GM23338 (cell line): ENCODE results near the gene CYBC1. TPM values are rescaled to one million over a fixed set of nuclear protein-coding genes. Genes with fewer than 3 reads are reported as not detected.

Experiments
- ATAC-seq: fragments of 200-7000 bp; cut with Tn5 transposase; 3 replicates; pipeline ENCODE4 v1.9.1; 2020
- DNase-seq: peaks from one replicate; pipeline ENCODE4 v3.0.0-alpha.2; 2015; ENCODE audit warnings: low spot score
- H2AFZ ChIP-seq: fragments of 200-600 bp; sonication (generic); 2 replicates; pipeline ENCODE4 v1.8.0; 2016; ENCODE audit warnings: antibody characterized with exemption, mild to moderate bottlenecking, moderate library complexity
- H3F3A ChIP-seq: fragments of 200-600 bp; sonication (generic); replicated peaks from 2 replicates; pipeline ENCODE4 v1.8.0; 2017; ENCODE audit warnings: antibody characterized with exemption, mixed run types, low read depth
- H3K27ac ChIP-seq: fragments of 200-600 bp; sonication (generic); 2 replicates; pipeline ENCODE4 v1.6.1; 2016; ENCODE audit warnings: low read depth
- H3K27me3 ChIP-seq: fragments of 200-600 bp; sonication (generic); 2 replicates; pipeline ENCODE4 v1.8.0; 2016; ENCODE audit warnings: mild to moderate bottlenecking, mixed run types, moderate library complexity; ENCODE audit not compliant: insufficient read depth
- H3K36me3 ChIP-seq: fragments of 200-600 bp; sonication (generic); 2 replicates; pipeline ENCODE4 v1.8.0; 2016; ENCODE audit warnings: mild to moderate bottlenecking; ENCODE audit not compliant: insufficient read depth
- H3K4me1 ChIP-seq: fragments of 200-600 bp; sonication (generic); 2 replicates; pipeline ENCODE4 v1.8.0; 2016; ENCODE audit warnings: mild to moderate bottlenecking, moderate library complexity; ENCODE audit not compliant: insufficient read depth
- H3K4me2 ChIP-seq: fragments of 200-600 bp; sonication (generic); 2 replicates; pipeline ENCODE4 v1.7.1; 2017; ENCODE audit warnings: mixed run types
- H3K4me3 ChIP-seq: fragments of 200-600 bp; sonication (generic); 2 replicates; pipeline ENCODE4 v1.6.1; 2016; ENCODE audit warnings: mixed run types
- H3K79me2 ChIP-seq: fragments of 200-600 bp; sonication (generic); replicated peaks from 2 replicates; pipeline ENCODE4 v1.8.0; 2017; ENCODE audit warnings: mild to moderate bottlenecking; ENCODE audit not compliant: insufficient read depth
- H3K9me2 ChIP-seq: fragments of 200-600 bp; sonication (generic); 2 replicates; pipeline ENCODE4 v1.8.0; 2017; ENCODE audit not compliant: insufficient read depth
- H4K20me1 ChIP-seq: fragments of 200-600 bp; sonication (generic); replicated peaks from 2 replicates; pipeline ENCODE4 v1.8.0; 2017; ENCODE audit warnings: mild to moderate bottlenecking; ENCODE audit not compliant: insufficient read depth
- H3K27ac Mint-ChIP-seq: 2 replicates; pipeline ENCODE4 v1.8.0; 2020; ENCODE audit warnings: inconsistent platforms, mild to moderate bottlenecking, moderate library complexity, mixed read lengths
- H3K27me3 Mint-ChIP-seq: 3 replicates; pipeline ENCODE4 v1.8.0; 2022; ENCODE audit warnings: low read depth, mild to moderate bottlenecking, moderate library complexity, mixed read lengths, inconsistent platforms; ENCODE audit not compliant: insufficient read depth, poor library complexity
- H3K36me3 Mint-ChIP-seq: 3 replicates; pipeline ENCODE4 v1.8.0; 2021; ENCODE audit warnings: low read depth, mild to moderate bottlenecking, inconsistent platforms, moderate library complexity, mixed read lengths
- H3K4me1 Mint-ChIP-seq: 3 replicates; pipeline ENCODE4 v1.8.0; 2020; ENCODE audit warnings: mild to moderate bottlenecking, inconsistent platforms, mixed read lengths
- H3K4me3 Mint-ChIP-seq: 3 replicates; pipeline ENCODE4 v1.8.0; 2021; ENCODE audit warnings: moderate library complexity, mild to moderate bottlenecking, inconsistent platforms, mixed read lengths
- H3K9me3 Mint-ChIP-seq: 3 replicates; pipeline ENCODE4 v1.8.0; 2020; ENCODE audit warnings: moderate library complexity, mild to moderate bottlenecking, inconsistent platforms, mixed read lengths
- CREB1 ChIP-seq: fragments of 250-450 bp; sonication (Bioruptor Pico); IDR thresholded peaks from 2 replicates; pipeline ENCODE4 v1.5.0; 2020; ENCODE audit warnings: low read depth, mild to moderate bottlenecking, moderate library complexity
- CTCF ChIP-seq, 2 experiments: fragments of 200-600 bp in 1 of 2; sonication (generic) in 1 of 2; conservative IDR thresholded peaks; 2 replicates each; pipeline versions ENCODE4 v1.5.1 to v1.6.1; 2016 to 2017; ENCODE audit warnings: antibody characterized with exemption in 2 of 2, low read depth in 2 of 2, mild to moderate bottlenecking in 2 of 2, moderate library complexity in 1 of 2
- ETS1 ChIP-seq: IDR thresholded peaks from 2 replicates; pipeline ENCODE4 v1.6.1; 2016; ENCODE audit warnings: antibody characterized with exemption
- EZH2 ChIP-seq: fragments of 200-600 bp; sonication (generic); IDR thresholded peaks from one replicate; pipeline ENCODE4 v1.8.0; 2017; ENCODE audit warnings: antibody characterized with exemption, mild to moderate bottlenecking, low read depth; ENCODE audit not compliant: unreplicated experiment
- EZH2phosphoT487 ChIP-seq: fragments of 200-600 bp; sonication (generic); IDR thresholded peaks from one replicate; pipeline ENCODE4 v1.8.1; 2018; ENCODE audit warnings: antibody characterized with exemption; ENCODE audit not compliant: unreplicated experiment
- JUNB ChIP-seq: IDR thresholded peaks from one replicate; pipeline ENCODE4 v1.6.1; 2016; ENCODE audit warnings: antibody characterized with exemption; ENCODE audit not compliant: unreplicated experiment
- NANOG ChIP-seq: IDR thresholded peaks from 2 replicates; pipeline ENCODE4 v1.6.1; 2016; ENCODE audit warnings: antibody characterized with exemption, borderline replicate concordance
- POLR2AphosphoS5 ChIP-seq: IDR thresholded peaks from 2 replicates; pipeline ENCODE4 v1.6.1; 2016; ENCODE audit warnings: antibody characterized with exemption, low read depth
- REST ChIP-seq: IDR thresholded peaks from one replicate; pipeline ENCODE4 v1.6.1; 2018; ENCODE audit warnings: antibody characterized with exemption; ENCODE audit not compliant: unreplicated experiment
- STAT1 ChIP-seq: IDR thresholded peaks from one replicate; pipeline ENCODE4 v1.6.1; 2016; ENCODE audit warnings: antibody characterized with exemption; ENCODE audit not compliant: unreplicated experiment
- ZNF114 ChIP-seq: fragments of 250-450 bp; sonication (Bioruptor Pico); IDR thresholded peaks from 2 replicates; pipeline ENCODE4 v1.5.0; 2020; ENCODE audit warnings: mild to moderate bottlenecking, moderate library complexity
- ZNF331 ChIP-seq: fragments of 250-450 bp; sonication (Bioruptor Pico); IDR thresholded peaks from 2 replicates; pipeline ENCODE4 v1.5.0; 2020; ENCODE audit warnings: low read depth, mild to moderate bottlenecking, moderate library complexity
- ZNF462 ChIP-seq: fragments of 250-450 bp; sonication (Bioruptor Pico); IDR thresholded peaks from 2 replicates; pipeline ENCODE4 v1.5.0; 2020; ENCODE audit warnings: mild to moderate bottlenecking, moderate library complexity
- polyA plus RNA-seq: library from polyadenylated mRNA; unstranded; fragments of >200 nt; fragmentation: Nextera tagmentation; extraction: Ambion mirVana; gene quantifications from 2 replicates; pipeline ENCODE4 v1.2.1, GENCODE V29; 2016
- total RNA-seq: library from RNA; depleted of rRNA; stranded (reverse); fragments of >200 nt; shearing (Covaris generic); gene quantifications from 2 replicates; pipeline ENCODE4 v1.2.3, GENCODE V29; 2014

Gene CYBC1
- total and polyA plus RNA-seq, 2 experiments from 2014 or later: 24.7 to 72.4 TPM

- H3K4me3 ChIP-seq: no peak overlapping the region
- H3K27ac ChIP-seq: no peak overlapping the region
- no peaks in the 10 kb centered on the region for H3K9me2 ChIP-seq
- Mint-ChIP-seq H3K9me3 (no peaks in the 10 kb centered on the region), H3K4me1 (peaks cover 18% of the 10 kb centered on the region), H3K4me3 (no peak overlapping the region), H3K36me3 (peaks cover 4% of the 10 kb centered on the region; the same call in 2 of the 3 replicates), H3K27ac (no peak overlapping the region), H3K27me3 (peaks cover 18% of the 10 kb centered on the region)
- no peaks in the 10 kb centered on the region for H4K20me1 ChIP-seq
- H3K27me3 ChIP-seq: no peaks in the 10 kb centered on the region
- DNase-seq (no peak), ATAC-seq (no peak; the same call in 2 of the 3 replicates)
- no peaks in the 10 kb centered on the region for H3K36me3 ChIP-seq
- H2AFZ ChIP-seq: no peak overlapping the region
- no peaks in the 10 kb centered on the region for H3F3A ChIP-seq
- H3K4me1 ChIP-seq: peaks cover 5% of the 10 kb centered on the region
- H3K79me2 ChIP-seq: no peaks in the 10 kb centered on the region
- no peak overlapping the region for H3K4me2 ChIP-seq
- TF ChIP-seq POLR2AphosphoS5 (no peak), JUNB (no peak), ZNF114 (CRISPR knock-in tag) (no peak), ETS1 (no peak), ZNF331 (CRISPR knock-in tag) (no peak), ZNF462 (CRISPR knock-in tag) (no peak), REST (no peak), CREB1 (no peak), EZH2 (no peak), CTCF (conservative IDR thresholded peaks at IDR 0.05; ENCODE audit: low read depth in 2 of 2) (no peak), EZH2phosphoT487 (no peak), STAT1 (no peak), NANOG (no peak)
Measured at GRCh38 chr17:82436601-82437324, 13.8 kb downstream of the CYBC1 start.
